Measurements from ENCODE around the gene ATG4D. TPM values are rescaled to one million over a fixed set of nuclear protein-coding genes. Genes with fewer than 3 reads are reported as not detected.

The ATG4D gene
- total and polyA plus RNA-seq, 5 donors: 45.1 to 54.0 (median 48.4) TPM

DNA sequence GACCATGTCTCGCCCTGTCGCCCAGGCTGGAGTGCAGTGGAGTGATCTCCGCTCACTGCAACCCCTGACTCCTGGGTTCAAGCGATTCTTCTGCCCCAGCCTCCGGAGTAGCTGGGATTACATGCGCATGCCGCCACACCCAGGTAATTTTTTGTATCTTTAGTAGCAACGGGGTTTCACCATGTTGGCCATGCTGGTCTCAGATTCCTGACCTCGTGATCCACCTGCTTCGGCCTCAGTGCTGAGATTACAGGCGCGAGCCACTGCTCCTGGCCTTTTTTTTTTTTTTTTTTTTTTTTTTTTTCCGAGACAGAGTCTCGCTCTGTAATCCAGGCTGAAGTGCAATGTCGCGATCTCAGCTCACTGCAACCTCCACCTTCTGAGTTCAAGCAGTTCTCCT lies 35.7 kb upstream of the ATG4D start:
- intact Hi-C loops (cut with DNase I): loop anchor here in 2 of 4 donors (10.0 kb wide), 2 partner anchors 57 to 67 kb away; partner anchors contain the start of genes CDKN2D (in 1 of the 2) and KRI1 (in 1 of the 2)
- no peaks in the 10 kb centered on the region for H3K9me3 ChIP-seq (ENCODE audit: control insufficient read depth, low read length)
- no peaks in the 10 kb centered on the region for H3K27me3 ChIP-seq (ENCODE audit: control insufficient read depth, insufficient read depth)
- no peak overlapping the region for H3K27ac ChIP-seq (ENCODE audit: low read length)
- no peak overlapping the region for H3K4me3 ChIP-seq (ENCODE audit: low read length)
- WGBS: 90% methylated on average over 16 of the region's 16 CpGs
- no peaks in the 10 kb centered on the region for H3K4me1 ChIP-seq (ENCODE audit: control insufficient read depth, insufficient read depth, low read length)
- ATAC-seq (no peak), DNase-seq (no peak)

DNA sequence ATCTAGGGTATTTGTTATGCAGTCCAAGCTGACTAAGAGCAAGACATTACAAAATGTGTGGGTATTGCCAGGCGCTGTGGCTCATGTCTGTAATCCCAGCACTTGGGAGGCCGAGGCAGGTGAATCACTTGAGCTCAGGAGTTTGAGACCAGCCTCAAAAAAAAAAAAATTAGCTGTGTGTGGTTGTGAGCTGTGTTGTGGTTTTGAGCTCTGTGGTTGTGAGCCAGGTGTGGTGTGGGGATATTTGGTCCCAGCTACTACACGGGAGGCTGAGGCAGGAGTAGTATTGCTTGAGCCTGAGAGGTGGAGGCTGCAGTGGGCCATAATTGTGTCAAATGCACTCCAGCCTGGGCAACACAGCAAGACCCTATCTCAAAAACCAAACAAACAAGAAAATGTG lies 35.0 kb upstream of the ATG4D start:
- no peaks in the 10 kb centered on the region for H3K4me1 ChIP-seq (ENCODE audit: control insufficient read depth, insufficient read depth, low read length)
- H3K27ac ChIP-seq (ENCODE audit: low read length): no peak overlapping the region
- intact Hi-C loops (cut with DNase I): loop anchor here in 2 of 4 donors (10.0 kb wide), 2 partner anchors 56 to 66 kb away; partner anchors contain the start of genes CDKN2D (in 1 of the 2) and KRI1 (in 1 of the 2)
- no peak overlapping the region for H3K4me3 ChIP-seq (ENCODE audit: low read length)
- 87% methylated on average over 3 of the region's 3 CpGs for WGBS
- no peaks in the 10 kb centered on the region for H3K9me3 ChIP-seq (ENCODE audit: control insufficient read depth, low read length)
- no peaks in the 10 kb centered on the region for H3K27me3 ChIP-seq (ENCODE audit: control insufficient read depth, insufficient read depth)
- DNase-seq (no peak), ATAC-seq (no peak)

DNA sequence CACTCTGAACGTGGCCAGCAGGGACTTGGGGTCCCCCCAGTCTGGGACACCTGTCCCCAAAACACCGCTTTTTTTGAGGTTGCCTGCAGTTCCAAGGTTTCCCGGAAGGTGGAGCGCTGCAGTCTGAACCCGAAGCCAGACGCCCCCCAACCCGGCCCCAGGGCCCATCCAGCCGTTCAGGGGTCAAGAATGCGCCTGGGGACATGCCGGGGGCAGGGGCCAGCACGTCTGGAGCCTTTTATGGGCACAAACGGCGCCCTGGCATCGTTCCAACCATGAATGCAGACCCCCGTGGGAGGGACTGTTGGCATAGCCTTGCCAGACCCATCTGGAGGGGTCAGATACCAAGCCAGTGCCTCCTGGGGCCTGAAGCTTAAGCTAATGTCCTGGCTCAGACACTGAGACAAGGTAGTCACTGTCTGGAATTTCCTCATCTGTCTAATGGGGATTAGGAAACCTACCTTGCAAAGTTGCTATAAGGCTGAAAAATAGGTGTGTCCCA lies 33.4 kb upstream of the ATG4D start:
- H3K4me1 ChIP-seq (ENCODE audit: control insufficient read depth, insufficient read depth, low read length): no peaks in the 10 kb centered on the region
- H3K27me3 ChIP-seq (ENCODE audit: control insufficient read depth, insufficient read depth): no peaks in the 10 kb centered on the region
- H3K27ac ChIP-seq (ENCODE audit: low read length): no peak overlapping the region
- no peak for ATAC-seq
- peak in 2 of 3 donors; percentile 18 to 65 for DNase-seq
- WGBS: 7% methylated on average over 15 of the region's 15 CpGs
- no peak overlapping the region for H3K4me3 ChIP-seq (ENCODE audit: low read length)
- intact Hi-C loops (cut with DNase I): no loop called here
- no peaks in the 10 kb centered on the region for H3K9me3 ChIP-seq (ENCODE audit: control insufficient read depth, low read length)

DNA sequence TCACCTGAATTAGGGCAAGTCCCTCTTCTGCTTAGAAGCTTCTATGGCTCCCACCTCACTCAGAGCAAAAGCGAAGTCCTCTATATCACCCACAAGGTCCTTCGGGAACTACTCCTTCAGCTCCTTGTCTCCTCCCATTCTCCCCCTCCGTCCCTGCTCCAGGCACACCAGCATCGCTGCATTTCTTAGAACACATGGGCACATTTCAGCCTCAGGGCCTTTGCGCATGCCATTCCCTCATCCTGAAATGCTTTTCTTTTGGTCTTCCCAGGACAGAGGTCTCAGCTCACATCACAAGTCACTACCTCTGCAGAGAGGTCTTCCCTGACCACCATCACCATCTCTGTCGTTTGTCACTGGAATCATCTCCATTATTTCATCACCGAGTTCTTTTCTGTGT lies 30.5 kb upstream of the ATG4D start:
- ATAC-seq: no peak
- intact Hi-C loops (cut with DNase I): no loop called here
- WGBS: 82% methylated on average over 7 of the region's 7 CpGs
- no peak overlapping the region for H3K4me3 ChIP-seq (ENCODE audit: low read length)
- H3K27ac ChIP-seq (ENCODE audit: low read length): no peak overlapping the region
- H3K27me3 ChIP-seq (ENCODE audit: control insufficient read depth, insufficient read depth): no peaks in the 10 kb centered on the region
- no peaks in the 10 kb centered on the region for H3K4me1 ChIP-seq (ENCODE audit: control insufficient read depth, insufficient read depth, low read length)
- no peak for DNase-seq
- H3K9me3 ChIP-seq (ENCODE audit: control insufficient read depth, low read length): no peaks in the 10 kb centered on the region

DNA sequence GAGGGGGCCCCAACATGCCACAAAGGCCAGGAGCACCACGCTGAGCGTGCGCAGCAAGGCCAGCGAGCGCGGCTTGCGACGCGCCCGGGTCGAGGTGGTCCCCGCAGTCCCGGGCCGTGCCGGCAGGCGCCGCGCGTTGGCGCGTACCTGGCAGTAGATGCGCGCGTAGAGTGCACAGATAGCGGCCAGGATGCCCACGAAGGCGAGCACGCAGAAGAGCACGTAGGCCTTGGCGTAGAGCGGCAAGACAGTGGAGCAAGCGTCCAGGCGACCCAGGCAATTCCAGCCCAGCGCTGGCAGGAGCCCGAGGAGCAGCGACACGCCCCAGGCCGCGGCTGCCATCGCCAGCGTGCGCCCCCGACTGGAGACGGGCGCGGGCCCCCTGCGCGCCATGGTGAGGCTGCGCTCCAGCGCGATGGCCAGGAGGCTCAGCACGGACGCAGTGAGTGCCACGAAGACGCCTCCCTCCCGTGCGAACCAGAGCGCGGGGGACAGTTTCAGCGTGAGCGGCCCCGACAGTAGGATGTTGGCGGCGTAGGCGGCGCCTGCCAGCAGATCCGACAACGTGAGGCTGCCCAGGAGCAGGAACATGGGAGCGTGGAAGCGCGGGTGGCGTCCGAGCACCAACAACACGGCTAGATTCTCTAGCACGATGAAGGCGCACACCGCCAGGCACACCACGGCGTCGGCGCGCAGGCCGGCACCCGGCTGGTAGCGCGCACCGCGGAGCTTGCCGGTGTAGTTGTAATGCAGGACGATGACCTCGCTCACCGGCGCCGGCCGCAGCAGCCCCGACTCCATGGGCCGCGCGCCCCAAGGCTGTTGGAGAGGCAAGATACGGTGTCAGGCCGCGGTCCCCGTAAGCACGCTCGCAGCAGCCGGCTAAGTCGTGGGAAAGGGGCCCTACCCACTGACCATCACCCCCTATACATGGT lies 29.2 kb upstream of the ATG4D start:
- Histone ChIP-seq H3K27ac (ENCODE audit: low read length) (no peak overlapping the region), H3K4me3 (ENCODE audit: low read length) (no peak overlapping the region), H3K27me3 (ENCODE audit: control insufficient read depth, insufficient read depth) (no peaks in the 10 kb centered on the region), H3K4me1 (ENCODE audit: control insufficient read depth, insufficient read depth, low read length) (no peaks in the 10 kb centered on the region), H3K9me3 (ENCODE audit: control insufficient read depth, low read length) (no peaks in the 10 kb centered on the region)
- ATAC-seq (no peak), DNase-seq (no peak)
- intact Hi-C loops (cut with DNase I): no loop called here
- 17% methylated on average over 107 of the region's 107 CpGs for WGBS

DNA sequence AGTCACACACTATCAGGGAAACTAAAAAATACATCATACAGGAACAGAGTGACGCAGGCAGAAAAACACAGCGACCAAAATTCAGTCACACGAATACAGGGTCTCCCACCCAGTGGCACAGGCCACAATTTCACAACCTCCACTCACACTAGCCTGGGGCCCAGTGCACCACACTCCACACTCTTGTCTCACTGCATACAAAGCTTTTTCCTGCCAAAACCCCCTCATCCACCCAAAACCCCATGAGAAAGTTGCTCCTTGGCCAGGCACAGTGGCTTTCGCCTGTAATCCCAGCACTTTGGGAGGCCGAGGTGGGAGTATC lies 27.7 kb upstream of the ATG4D start:
- Histone ChIP-seq H3K4me1 (ENCODE audit: control insufficient read depth, insufficient read depth, low read length) (no peaks in the 10 kb centered on the region), H3K27ac (ENCODE audit: low read length) (no peak overlapping the region), H3K27me3 (ENCODE audit: control insufficient read depth, insufficient read depth) (no peaks in the 10 kb centered on the region), H3K4me3 (ENCODE audit: low read length) (no peak overlapping the region), H3K9me3 (ENCODE audit: control insufficient read depth, low read length) (no peaks in the 10 kb centered on the region)
- intact Hi-C loops (cut with DNase I): no loop called here
- DNase-seq (no peak), ATAC-seq (no peak)
- 96% methylated on average over 5 of the region's 5 CpGs for WGBS

DNA sequence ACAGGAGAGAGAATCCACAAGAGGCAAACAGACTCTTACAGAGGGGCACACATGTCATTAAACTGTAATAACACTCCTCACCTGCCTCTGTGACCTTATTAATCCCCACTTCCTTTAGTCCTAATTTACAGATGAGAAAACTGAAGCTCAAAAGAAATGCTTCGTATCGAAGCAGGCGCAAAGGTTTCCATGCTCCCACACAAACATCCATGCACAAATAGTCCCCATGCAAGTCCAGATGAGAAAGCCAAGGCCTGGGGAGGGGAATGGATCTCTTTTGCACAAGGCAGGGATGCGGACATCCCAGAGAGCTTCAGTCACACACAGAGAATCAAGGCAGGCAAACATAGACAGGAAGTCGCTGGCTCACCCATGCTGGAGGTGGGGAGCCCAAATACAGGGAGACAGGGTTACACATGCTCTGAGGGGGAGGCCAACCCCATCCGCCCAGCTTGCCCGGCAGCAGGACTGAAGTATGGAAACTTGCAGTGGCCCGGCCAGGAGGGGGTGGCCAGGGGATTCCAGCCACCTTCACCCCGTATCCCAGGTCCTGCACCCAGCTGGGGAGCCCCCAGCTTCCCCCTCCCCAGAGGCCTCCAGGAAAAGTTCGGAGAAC lies 26.9 kb upstream of the ATG4D start:
- Histone ChIP-seq H3K27ac (ENCODE audit: low read length) (no peak overlapping the region), H3K4me3 (ENCODE audit: low read length) (peak overlapping the region; percentile 30), H3K9me3 (ENCODE audit: control insufficient read depth, low read length) (no peaks in the 10 kb centered on the region), H3K4me1 (ENCODE audit: control insufficient read depth, insufficient read depth, low read length) (no peaks in the 10 kb centered on the region), H3K27me3 (ENCODE audit: control insufficient read depth, insufficient read depth) (no peaks in the 10 kb centered on the region)
- no peak for ATAC-seq
- DNase-seq: no peak
- intact Hi-C loops (cut with DNase I): no loop called here
- 44% methylated on average over 10 of the region's 10 CpGs for WGBS

DNA sequence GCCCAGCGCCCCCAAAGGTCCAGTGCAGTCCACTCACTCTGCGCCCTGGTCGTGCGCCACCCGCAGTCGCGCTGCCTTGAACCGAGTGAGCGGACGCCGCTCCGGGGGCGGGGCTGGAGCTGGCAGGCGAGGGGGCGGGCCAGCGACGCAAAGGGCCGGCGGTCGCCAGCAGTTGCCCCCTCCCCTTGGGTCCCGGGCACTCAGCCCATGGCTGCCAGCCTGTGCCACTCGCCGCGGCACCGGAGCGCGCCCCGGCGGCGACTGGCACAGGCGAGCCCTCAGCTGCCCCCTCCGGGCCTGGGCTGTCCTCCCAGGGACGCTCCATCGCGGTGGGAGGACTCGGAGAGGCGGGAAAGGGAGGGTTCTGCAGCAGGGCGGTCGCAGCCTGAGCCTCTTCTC lies 26.3 kb upstream of the ATG4D start, which contains the start of gene S1PR5:
TSS of gene S1PR5 (minus strand) at position 87 of the 399 bp plus-strand sequence. CDS start 2,436 bp downstream, outside the sequence.
- no peak within 1 kb of the TSS for H3K27ac ChIP-seq (ENCODE audit: low read length)
- no peaks in the 10 kb centered on the region for H3K27me3 ChIP-seq (ENCODE audit: control insufficient read depth, insufficient read depth)
- peak; percentile 31 to 72 (median 64) for DNase-seq
- peak; percentile 50 to 56 for ATAC-seq
- peak within 1 kb of the TSS; percentile 30 for H3K4me3 ChIP-seq (ENCODE audit: low read length)
- under 1% methylated on average over 39 of the region's 39 CpGs for WGBS
- H3K9me3 ChIP-seq (ENCODE audit: control insufficient read depth, low read length): no peaks in the 10 kb centered on the region
- H3K4me1 ChIP-seq (ENCODE audit: control insufficient read depth, insufficient read depth, low read length): no peaks in the 10 kb centered on the region
- intact Hi-C loops (cut with DNase I): no loop called here

DNA sequence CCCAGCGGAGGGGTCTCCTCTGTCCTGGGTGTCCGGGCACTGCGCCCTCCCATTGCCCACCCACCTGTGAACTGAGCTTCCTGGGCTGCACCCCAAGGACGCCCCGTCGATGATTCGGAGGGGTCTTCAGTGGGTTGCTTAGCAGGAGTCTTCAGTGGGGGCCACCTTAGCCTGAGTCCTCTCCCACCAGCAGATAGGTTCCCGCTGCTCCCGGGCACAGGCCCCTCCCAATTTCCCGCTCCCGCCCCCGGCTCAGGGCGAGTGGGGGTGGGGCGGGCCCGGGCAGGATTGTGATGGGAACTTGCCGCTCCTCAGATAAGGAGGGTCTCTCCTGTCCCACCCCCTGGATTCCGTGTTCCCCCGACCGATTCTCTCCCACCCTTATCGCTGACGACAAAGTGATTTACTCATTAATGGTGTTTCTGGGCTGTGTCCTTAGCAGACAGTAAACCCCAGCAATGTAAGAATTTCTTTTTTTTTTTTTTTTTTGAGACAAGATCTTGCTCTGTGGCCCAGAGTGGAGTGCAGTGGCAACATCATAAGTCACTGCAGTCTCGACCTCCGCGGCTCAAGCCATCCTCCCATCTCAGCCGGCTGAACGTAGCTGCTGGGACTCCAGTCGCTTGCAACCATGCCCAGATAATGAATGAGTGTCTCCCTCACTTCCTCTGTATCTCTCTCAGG lies 25.8 kb upstream of the ATG4D start:
- DNase-seq (peak in 2 of 3 donors; percentile 17 to 66), ATAC-seq (peak; percentile 42 to 63)
- Histone ChIP-seq H3K9me3 (ENCODE audit: control insufficient read depth, low read length) (no peaks in the 10 kb centered on the region), H3K27ac (ENCODE audit: low read length) (no peak overlapping the region), H3K27me3 (ENCODE audit: control insufficient read depth, insufficient read depth) (no peaks in the 10 kb centered on the region), H3K4me1 (ENCODE audit: control insufficient read depth, insufficient read depth, low read length) (no peaks in the 10 kb centered on the region), H3K4me3 (ENCODE audit: low read length) (no peak overlapping the region)
- under 1% methylated on average over 27 of the region's 27 CpGs for WGBS
- intact Hi-C loops (cut with DNase I): no loop called here

DNA sequence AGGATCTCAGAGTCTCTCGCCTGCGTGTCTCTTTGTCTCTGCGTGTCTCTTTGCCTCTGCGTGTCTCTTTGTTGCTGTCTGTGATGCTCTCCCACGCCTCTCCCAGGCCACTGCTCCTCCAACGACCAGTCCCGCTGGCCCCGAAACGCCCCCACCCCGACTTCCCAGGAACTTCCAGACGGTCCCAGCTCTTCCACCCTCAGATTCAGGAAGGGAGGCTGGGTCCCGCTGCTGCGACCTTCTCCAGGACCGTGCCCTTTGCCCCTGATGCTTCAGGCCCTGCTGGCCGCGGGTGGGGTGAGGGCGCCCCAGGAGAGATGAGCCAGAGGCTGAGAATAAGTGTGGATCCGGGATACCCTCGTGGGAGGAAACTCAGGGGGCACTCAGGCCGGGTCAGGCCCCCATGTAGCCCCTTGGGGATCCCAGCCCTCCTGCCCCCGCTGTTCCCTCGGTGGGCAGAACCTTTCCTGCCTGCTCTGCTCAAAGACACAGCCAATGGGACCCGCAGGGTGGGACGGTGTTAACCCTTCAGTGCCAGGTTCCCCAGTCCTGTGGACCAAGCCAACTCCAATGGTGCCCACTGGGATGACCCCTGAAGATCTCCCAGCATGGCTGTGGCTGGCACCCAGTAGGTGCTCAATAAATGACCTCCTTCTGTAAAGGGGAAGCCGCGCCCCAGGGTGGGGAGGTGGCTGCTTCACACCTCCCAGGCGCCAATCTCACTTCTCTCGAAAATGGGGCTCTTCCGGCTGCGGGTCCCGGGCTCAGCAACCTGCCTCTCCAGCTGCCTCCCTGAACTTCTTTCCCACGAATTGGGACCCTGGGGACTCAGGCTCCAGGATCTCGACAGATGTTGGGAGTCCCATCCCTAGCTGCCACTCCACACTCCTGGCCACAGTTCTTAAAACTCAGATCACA lies 25.0 kb upstream of the ATG4D start:
- Histone ChIP-seq H3K27me3 (ENCODE audit: control insufficient read depth, insufficient read depth) (no peaks in the 10 kb centered on the region), H3K27ac (ENCODE audit: low read length) (no peak overlapping the region), H3K4me3 (ENCODE audit: low read length) (no peak overlapping the region), H3K9me3 (ENCODE audit: control insufficient read depth, low read length) (no peaks in the 10 kb centered on the region), H3K4me1 (ENCODE audit: control insufficient read depth, insufficient read depth, low read length) (no peaks in the 10 kb centered on the region)
- DNase-seq: peak in 1 of 3 donors; percentile 24
- WGBS: 13% methylated on average over 33 of the region's 33 CpGs
- intact Hi-C loops (cut with DNase I): no loop called here
- no peak for ATAC-seq

All from right cardiac atrium (tissue), 5 donors.